ENCODE results near the gene CIBAR2.

DNA sequence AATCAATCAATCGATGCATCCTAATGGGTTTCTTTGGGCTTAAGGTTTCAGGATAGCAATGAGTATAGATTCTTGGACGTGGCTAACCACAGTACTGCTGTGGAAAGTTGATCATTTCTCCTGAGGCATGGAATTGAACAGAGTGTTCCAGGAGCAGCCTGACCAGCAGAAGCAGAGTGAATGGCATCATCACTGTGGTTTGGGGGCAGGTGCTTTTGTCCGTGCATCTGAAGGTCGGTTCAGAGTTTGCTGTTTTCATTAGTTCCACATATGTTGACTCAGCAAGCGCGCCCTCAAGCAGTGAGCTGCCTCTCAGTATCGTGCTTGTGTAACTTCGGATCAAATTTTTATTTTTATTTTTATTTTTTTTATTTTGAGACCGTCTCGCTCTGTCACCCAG lies 59.7 kb downstream of the CIBAR2 start:
- TF ChIP-seq, protein P1, sequence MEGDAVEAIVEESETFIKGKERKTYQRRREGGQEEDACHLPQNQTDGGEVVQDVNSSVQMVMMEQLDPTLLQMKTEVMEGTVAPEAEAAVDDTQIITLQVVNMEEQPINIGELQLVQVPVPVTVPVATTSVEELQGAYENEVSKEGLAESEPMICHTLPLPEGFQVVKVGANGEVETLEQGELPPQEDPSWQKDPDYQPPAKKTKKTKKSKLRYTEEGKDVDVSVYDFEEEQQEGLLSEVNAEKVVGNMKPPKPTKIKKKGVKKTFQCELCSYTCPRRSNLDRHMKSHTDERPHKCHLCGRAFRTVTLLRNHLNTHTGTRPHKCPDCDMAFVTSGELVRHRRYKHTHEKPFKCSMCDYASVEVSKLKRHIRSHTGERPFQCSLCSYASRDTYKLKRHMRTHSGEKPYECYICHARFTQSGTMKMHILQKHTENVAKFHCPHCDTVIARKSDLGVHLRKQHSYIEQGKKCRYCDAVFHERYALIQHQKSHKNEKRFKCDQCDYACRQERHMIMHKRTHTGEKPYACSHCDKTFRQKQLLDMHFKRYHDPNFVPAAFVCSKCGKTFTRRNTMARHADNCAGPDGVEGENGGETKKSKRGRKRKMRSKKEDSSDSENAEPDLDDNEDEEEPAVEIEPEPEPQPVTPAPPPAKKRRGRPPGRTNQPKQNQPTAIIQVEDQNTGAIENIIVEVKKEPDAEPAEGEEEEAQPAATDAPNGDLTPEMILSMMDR (IDR thresholded peaks at IDR 0.05; ENCODE audit: low read depth, low read length): no peak
- no peak for TF ChIP-seq POLR2A (IDR thresholded peaks at IDR 0.05; ENCODE audit: extremely low read depth, insufficient read length)
- no peak for TF ChIP-seq MYC (IDR thresholded peaks at IDR 0.05; ENCODE audit: low read depth, low read length)
- TF ChIP-seq, protein P2, sequence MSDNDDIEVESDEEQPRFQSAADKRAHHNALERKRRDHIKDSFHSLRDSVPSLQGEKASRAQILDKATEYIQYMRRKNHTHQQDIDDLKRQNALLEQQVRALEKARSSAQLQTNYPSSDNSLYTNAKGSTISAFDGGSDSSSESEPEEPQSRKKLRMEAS (IDR thresholded peaks at IDR 0.05; ENCODE audit: low read depth, low read length): no peak

Data from NB4 (cell line).